Right lobe of liver (tissue), 6 donors: Measurements from ENCODE around the gene S100A10. TPM values are rescaled to one million over a fixed set of nuclear protein-coding genes. Genes with fewer than 3 reads are reported as not detected.

Experiments used
- ATAC-seq, 4 donors: fragments of 200-7000 bp; cut with Tn5 transposase; one replicate each; pipeline ENCODE4 v1.9.1; 2020; ENCODE audit warnings: mild to moderate bottlenecking in 4 of 4, moderate library complexity in 4 of 4
- DNase-seq, 3 donors: peaks; one replicate each; pipeline ENCODE4 v3.0.0-alpha.2; 2020
- H3K27ac ChIP-seq, 3 donors: fragments of 200-600 bp; one replicate each; pipeline ENCODE4 v1.8.0; 2022
- H3K27me3 ChIP-seq, 2 donors: fragments of 200-600 bp; one replicate each; pipeline ENCODE4 v1.8.0; 2022
- H3K36me3 ChIP-seq, 4 donors: fragments of 200-600 bp; sonication (generic) in 1 of 4; one replicate each; pipeline versions ENCODE4 v1.5.1 to v1.8.0; 2017 to 2022; ENCODE audit warnings: control low read depth in 1 of 4
- H3K4me1 ChIP-seq, 4 donors: fragments of 200-600 bp; sonication (generic) in 1 of 4; one replicate each; pipeline versions ENCODE4 v1.5.1 to v1.8.0; 2017 to 2022; ENCODE audit warnings: control low read depth in 1 of 4
- H3K4me3 ChIP-seq, 3 donors: fragments of 200-600 bp; one replicate each; pipeline ENCODE4 v1.8.0; 2022
- H3K9me3 ChIP-seq, 4 donors: fragments of 200-600 bp; sonication (generic) in 1 of 4; one replicate each; pipeline versions ENCODE4 v1.5.1 to v1.8.0; 2017 to 2022; ENCODE audit warnings: control low read depth in 1 of 4
- CTCF ChIP-seq, 4 donors: fragments of 200-600 bp in 3 of 4; fragments of 450-650 bp in 1 of 4; IDR thresholded peaks; one replicate each; pipeline versions ENCODE4 v1.5.1 to v1.8.0; 2016 to 2022; ENCODE audit warnings: antibody characterized with exemption in 4 of 4, mild to moderate bottlenecking in 2 of 4
- POLR2A ChIP-seq: fragments of 450-650 bp; IDR thresholded peaks from one replicate; pipeline ENCODE4 v1.6.1; 2017; ENCODE audit warnings: antibody characterized with exemption, mild to moderate bottlenecking
- whole genome bisulfite sequencing: methylation state at CpG from one replicate; pipeline ENCODE4 v1.1.6; 2018; ENCODE audit warnings: low coverage, low lambda C conversion rate; ENCODE audit not compliant: insufficient coverage; ENCODE audit errors: missing lambda C conversion rate; 5-methylcytosine and 5-hydroxymethylcytosine counted together
- intact Hi-C, 2 donors: fragments of 100-400 bp; cut with DNase I; formaldehyde crosslinking; loops; one replicate each; pipeline versions ENCODE4 v1.11.2 to v1.14.1; 2022
- total RNA-seq, 6 experiments: library from RNA; depleted of rRNA in 2 of 6; stranded (reverse); fragments of >200 nt in 2 of 6; fragmentation: NEBNext Ultra II Directional in 3 of 6; extraction: Animal tissue kit (Norgen Biotek cat#: 25700) in 3 of 6; gene quantifications; one replicate each; pipeline versions ENCODE4 v1.1.0 to v1.2.4, GENCODE V29; 2016 to 2023
- donor health status: DM: no; HTN: yes; CAD: no.
- donor health status: DM: no; HTN: no; CAD: no.
- donor health status: DM: no; HTN: no; CAD: no.
- donor health status: DM: no; HTN: yes; CAD: no.
- donor health status: DM: no; HTN: yes; CAD: no.

S100A10 gene
- total RNA-seq, 6 experiments from 2014 or later, result 48.5 to 192 (median 61.7) TPM

- H3K4me3 ChIP-seq, result no peak overlapping the region
- no peak overlapping the region for H3K27ac ChIP-seq
- TF ChIP-seq POLR2A, result no peak
- TF ChIP-seq CTCF (IDR thresholded peaks at IDR 0.05), result no peak
- WGBS, result 57% methylated on average over 4 of the region's 4 CpGs
- DNase-seq (no peak), ATAC-seq (no peak)
- no peaks in the 10 kb centered on the region for H3K27me3 ChIP-seq
- H3K4me1 ChIP-seq, result no peaks in the 10 kb centered on the region
- H3K9me3 ChIP-seq, result no peaks in the 10 kb centered on the region
- H3K36me3 ChIP-seq, result no peaks in the 10 kb centered on the region
- intact Hi-C loops, result no loop called here
Measured at GRCh38 chr1:152018537-152018936, 24.9 kb upstream of the S100A10 start.

- Histone ChIP-seq H3K9me3 (no peaks in the 10 kb centered on the region), H3K27me3 (no peaks in the 10 kb centered on the region), H3K4me1 (no peaks in the 10 kb centered on the region), H3K4me3 (no peak overlapping the region), H3K36me3 (no peaks in the 10 kb centered on the region), H3K27ac (no peak overlapping the region)
- ATAC-seq, result no peak
- intact Hi-C loops, result no loop called here
- DNase-seq, result no peak
- 45% methylated on average over 6 of the region's 6 CpGs for WGBS
- no peak for TF ChIP-seq CTCF (IDR thresholded peaks at IDR 0.05)
- TF ChIP-seq POLR2A, result no peak
Measured at GRCh38 chr1:152015766-152016165, 22.1 kb upstream of the S100A10 start.

- TF ChIP-seq CTCF (IDR thresholded peaks at IDR 0.05) (no peak), POLR2A (no peak)
- Histone ChIP-seq H3K4me1 (peaks cover 0 to 2% (median 0%) of the 10 kb centered on the region in 4 donors), H3K27me3 (no peaks in the 10 kb centered on the region), H3K9me3 (no peaks in the 10 kb centered on the region), H3K36me3 (no peaks in the 10 kb centered on the region), H3K27ac (no peak overlapping the region), H3K4me3 (no peak overlapping the region)
- intact Hi-C loops, result no loop called here
- ATAC-seq (no peak), DNase-seq (no peak)
- WGBS, result 67% methylated on average over 1 of the region's 1 CpG
Measured at GRCh38 chr1:152014943-152015342, 21.3 kb upstream of the S100A10 start.

- TF ChIP-seq CTCF (IDR thresholded peaks at IDR 0.05), result peak; percentile 38 to 69 (median 62)
- TF ChIP-seq POLR2A, result no peak
- no peaks in the 10 kb centered on the region for H3K27me3 ChIP-seq
- H3K27ac ChIP-seq, result no peak overlapping the region
- ATAC-seq, result peak; percentile 37 to 52 (median 50)
- peaks cover 0 to 11% (median 0%) of the 10 kb centered on the region in 4 donors for H3K4me1 ChIP-seq
- DNase-seq, result peak in 2 of 3 donors; percentile 46 to 65
- H3K4me3 ChIP-seq, result no peak overlapping the region
- no peaks in the 10 kb centered on the region for H3K36me3 ChIP-seq
- intact Hi-C loops, result no loop called here
- no peaks in the 10 kb centered on the region for H3K9me3 ChIP-seq
- WGBS, result 11% methylated on average over 3 of the region's 3 CpGs
Measured at GRCh38 chr1:152013664-152014237, 20.1 kb upstream of the S100A10 start.
